Activated naive CD8-positive, alpha-beta T cell treated with anti-CD3 and anti-CD28 coated beads for 36 hours (primary cell): ENCODE results near the gene BRMS1L. TPM values are rescaled to one million over a fixed set of nuclear protein-coding genes. Genes with fewer than 3 reads are reported as not detected.

ENCODE experiments used
- DNase-seq: peaks from one replicate; pipeline ENCODE4 v3.0.0; 2021
- H3K27ac Mint-ChIP-seq: one replicate; pipeline ENCODE4 v1.8.0; 2022; ENCODE audit warnings: mild to moderate bottlenecking, moderate library complexity, mixed read lengths
- H3K27me3 Mint-ChIP-seq: one replicate; pipeline ENCODE4 v1.8.0; 2022; ENCODE audit warnings: mild to moderate bottlenecking, mixed read lengths
- H3K36me3 Mint-ChIP-seq: one replicate; pipeline ENCODE4 v1.8.0; 2021; ENCODE audit warnings: mild to moderate bottlenecking, mixed read lengths
- H3K4me1 Mint-ChIP-seq: one replicate; pipeline ENCODE4 v1.8.0; 2021; ENCODE audit warnings: mixed read lengths
- H3K4me3 Mint-ChIP-seq: one replicate; pipeline ENCODE4 v1.8.0; 2022; ENCODE audit warnings: mild to moderate bottlenecking, moderate library complexity, mixed read lengths
- H3K9me3 Mint-ChIP-seq: one replicate; pipeline ENCODE4 v1.8.0; 2022; ENCODE audit warnings: mixed read lengths
- total RNA-seq, 2 experiments: library from RNA; stranded (reverse); gene quantifications; one replicate each; pipeline ENCODE4 v1.2.3, GENCODE V29; 2021

Gene BRMS1L
- total RNA-seq, 2 experiments from 2014 or later = 8.3 to 8.8 TPM

DNA sequence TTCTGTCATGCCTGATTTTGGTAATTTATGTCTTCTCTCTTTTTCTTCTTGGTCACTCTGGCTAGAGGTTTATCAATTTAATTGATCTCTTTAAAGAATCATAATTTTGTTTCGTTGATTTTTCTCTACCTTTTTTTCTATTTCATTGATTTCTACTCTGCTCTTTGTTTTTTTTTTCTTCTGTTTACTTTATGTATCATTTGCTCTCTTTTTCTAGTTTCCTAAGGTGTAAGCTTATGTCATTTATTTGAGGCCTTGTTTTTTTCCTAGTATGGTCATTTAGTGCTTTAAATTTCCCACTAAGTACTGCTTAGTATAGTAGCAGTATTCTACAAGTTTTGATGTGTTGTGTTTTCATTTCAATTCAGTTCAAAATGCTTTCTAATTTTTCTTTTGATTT, 89.6 kb downstream of the BRMS1L start:
- no peaks in the 10 kb centered on the region for H3K4me1 Mint-ChIP-seq
- H3K27ac Mint-ChIP-seq = no peak overlapping the region
- DNase-seq = no peak
- peaks cover 11% of the 10 kb centered on the region for H3K9me3 Mint-ChIP-seq
- no peak overlapping the region for H3K4me3 Mint-ChIP-seq
- H3K36me3 Mint-ChIP-seq = peaks cover 3% of the 10 kb centered on the region
- H3K27me3 Mint-ChIP-seq = no peaks in the 10 kb centered on the region

Other genes with a start within 250 kb of the BRMS1L start
- 10 to 100 TPM; 24.1 to 24.7 TPM for gene RALGAPA1, start 17.0 kb upstream of the BRMS1L start, total RNA-seq